ENCODE results near the gene NMNAT2.
A peak's percentile ranks its signal among the peaks of the same experiment; 100 is the strongest.

NMNAT2 gene

DNA sequence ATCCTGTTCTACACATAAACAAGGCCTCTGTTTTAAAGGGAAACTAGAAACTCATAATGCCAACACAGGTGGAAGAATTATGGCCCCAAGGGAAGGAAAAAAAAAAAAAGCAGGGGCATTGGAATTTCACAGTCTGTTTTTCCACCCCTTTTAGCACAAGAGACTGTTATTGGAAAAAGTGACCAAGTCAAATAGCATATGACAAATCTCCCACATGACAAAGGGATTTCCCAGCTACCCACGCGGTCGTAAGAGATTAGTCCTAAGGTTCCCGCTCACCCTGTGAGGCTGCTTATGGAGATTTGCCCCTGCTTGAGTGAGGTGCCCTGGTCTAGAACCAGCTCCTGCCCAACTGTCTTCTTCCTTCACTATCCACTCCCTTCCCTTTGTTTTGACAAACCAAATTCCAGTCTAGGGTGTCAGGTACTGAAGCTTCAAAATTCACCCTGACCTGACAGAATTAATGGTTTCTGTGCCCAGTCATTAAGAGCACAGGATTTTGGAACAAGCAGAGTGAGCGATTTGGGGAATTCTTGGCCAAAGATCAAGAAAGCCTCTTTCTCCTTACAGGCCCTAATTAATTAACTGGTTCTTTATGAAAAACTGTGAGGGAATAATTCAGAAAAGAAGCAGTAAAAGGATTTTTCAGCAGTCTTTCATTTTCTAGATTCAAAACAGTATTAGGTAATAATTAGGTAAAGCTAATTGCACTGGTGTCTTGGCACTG, 107.3 kb downstream of the NMNAT2 start:
- no peak for DNase-seq (ENCODE audit: low spot score)

- DNase-seq (ENCODE audit: low spot score), result no peak
Measured at GRCh38 chr1:183308719-183309118, 109.5 kb downstream of the NMNAT2 start.

GRCh38 chr1:183306317-183307042, 111.7 kb downstream of the NMNAT2 start:
- DNase-seq (ENCODE audit: low spot score), result no peak

GRCh38 chr1:183304440-183305107, 113.6 kb downstream of the NMNAT2 start:
- DNase-seq (ENCODE audit: low spot score), result no peak

- no peak for DNase-seq (ENCODE audit: low spot score)
Measured at GRCh38 chr1:183303901-183304300, 114.3 kb downstream of the NMNAT2 start.

DNA sequence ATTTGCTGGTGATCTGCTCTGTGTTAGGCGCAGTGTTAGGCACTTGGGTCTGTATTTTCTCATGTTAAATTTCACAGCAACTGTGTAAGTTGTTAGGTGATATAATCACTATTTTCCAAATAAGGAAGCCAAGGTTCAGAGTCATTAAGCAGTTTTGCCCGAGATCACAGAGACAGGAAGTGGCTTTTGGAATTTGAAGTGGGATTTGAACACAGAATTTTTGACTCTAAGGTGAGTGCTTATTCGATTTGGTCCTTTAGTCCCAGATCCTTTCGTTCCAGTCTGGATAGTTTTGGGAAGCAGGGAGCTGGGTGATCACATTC, 114.9 kb downstream of the NMNAT2 start:
- DNase-seq (ENCODE audit: low spot score), result no peak

- no peak for DNase-seq (ENCODE audit: low spot score)
Measured at GRCh38 chr1:183302452-183303322, 115.5 kb downstream of the NMNAT2 start.

DNA sequence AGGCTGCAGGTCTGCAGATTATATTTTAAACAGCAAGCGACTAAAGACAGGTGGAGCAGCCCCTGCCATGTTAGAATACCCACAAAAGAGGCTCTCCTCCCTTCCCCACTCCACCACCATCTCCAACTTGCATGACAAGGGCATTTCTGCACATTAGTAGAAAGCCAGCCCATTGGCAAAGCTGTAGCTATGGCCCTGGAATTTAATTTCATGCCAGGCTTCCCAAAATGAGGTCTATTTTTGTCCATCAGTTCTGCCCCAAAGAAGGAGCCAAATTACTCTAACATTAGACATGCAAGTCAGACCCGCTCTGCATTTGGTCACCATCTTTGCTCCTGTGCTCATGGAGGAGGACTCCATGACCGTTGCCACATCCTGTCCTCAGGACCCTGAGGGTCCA, 116.9 kb downstream of the NMNAT2 start:
- DNase-seq (ENCODE audit: low spot score), result no peak

- DNase-seq (ENCODE audit: low spot score), result no peak
Measured at GRCh38 chr1:183300828-183301227, 117.4 kb downstream of the NMNAT2 start.

- no peak for DNase-seq (ENCODE audit: low spot score)
Measured at GRCh38 chr1:183300395-183300794, 117.8 kb downstream of the NMNAT2 start.

- no peak for DNase-seq (ENCODE audit: low spot score)
Measured at GRCh38 chr1:183296782-183297181, 121.4 kb downstream of the NMNAT2 start.

DNA sequence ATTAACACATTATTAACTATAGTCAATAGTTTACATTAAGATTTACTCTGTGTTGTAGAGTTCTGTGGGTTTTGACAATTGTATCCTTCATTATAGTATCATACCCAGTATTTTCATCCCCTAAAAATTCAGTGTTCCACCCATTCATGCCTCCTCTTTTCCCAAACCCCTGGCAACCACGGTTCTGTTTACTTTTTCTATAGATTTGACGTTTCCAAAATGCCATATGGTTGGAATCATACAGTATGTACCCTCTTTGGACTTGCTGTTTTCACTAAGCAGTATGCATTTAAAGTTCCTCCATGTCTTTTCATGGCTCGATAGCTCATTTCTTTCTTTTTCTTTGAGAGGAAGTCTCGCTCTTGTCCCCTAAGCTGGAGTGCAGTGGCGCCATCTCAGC, 122.7 kb downstream of the NMNAT2 start:
- no peak for DNase-seq (ENCODE audit: low spot score)

GRCh38 chr1:183293876-183294275, 124.3 kb downstream of the NMNAT2 start:
- DNase-seq (ENCODE audit: low spot score), result no peak

DNA sequence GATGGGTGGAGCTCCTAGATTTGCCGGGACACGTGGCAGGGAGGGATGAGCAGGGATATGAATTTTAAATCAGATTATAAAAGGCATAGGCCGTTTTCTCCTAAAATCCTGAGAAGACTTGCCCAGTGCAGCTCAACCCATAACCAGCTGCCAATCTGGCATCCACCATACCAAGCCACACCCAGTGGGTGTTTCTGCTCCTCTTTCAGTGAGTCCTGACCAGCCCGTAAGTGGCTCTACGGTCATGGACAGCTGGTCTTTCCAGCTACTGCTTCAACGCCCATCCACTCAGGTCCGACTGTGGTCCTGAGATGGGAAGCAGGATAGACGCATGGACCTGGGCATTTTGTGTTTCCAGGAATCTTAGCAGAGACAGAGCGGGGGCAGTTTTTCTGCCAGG, 124.9 kb downstream of the NMNAT2 start:
- no peak for DNase-seq (ENCODE audit: low spot score)

GRCh38 chr1:183291802-183292514, 126.2 kb downstream of the NMNAT2 start:
- no peak for DNase-seq (ENCODE audit: low spot score)

DNA sequence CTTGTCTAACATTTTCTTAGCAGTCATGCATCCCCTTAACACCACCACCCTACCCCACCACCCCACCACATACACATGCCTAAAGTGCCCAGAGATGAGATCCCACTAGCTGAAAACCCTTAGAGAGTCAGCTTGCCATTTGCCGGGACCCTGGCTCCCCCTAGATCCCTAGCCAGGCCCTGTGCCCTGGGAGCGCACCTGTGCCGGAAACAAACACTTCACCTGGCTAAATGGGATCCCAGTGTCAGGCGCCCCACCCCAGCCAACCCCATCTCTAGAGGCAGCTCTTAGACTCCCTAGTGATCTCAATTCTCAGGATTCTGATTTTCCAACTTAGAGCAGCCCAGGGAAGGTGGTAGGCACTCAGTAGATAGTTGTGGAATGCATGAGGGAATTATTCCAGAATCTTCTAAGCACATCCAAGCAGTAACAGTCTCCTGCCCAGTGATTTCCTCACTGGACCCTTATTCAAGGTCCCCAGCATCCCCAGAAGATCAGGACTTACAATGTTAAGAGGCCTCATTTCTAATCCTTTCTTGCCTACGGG, 126.9 kb downstream of the NMNAT2 start:
- no peak for DNase-seq (ENCODE audit: low spot score)

DNA sequence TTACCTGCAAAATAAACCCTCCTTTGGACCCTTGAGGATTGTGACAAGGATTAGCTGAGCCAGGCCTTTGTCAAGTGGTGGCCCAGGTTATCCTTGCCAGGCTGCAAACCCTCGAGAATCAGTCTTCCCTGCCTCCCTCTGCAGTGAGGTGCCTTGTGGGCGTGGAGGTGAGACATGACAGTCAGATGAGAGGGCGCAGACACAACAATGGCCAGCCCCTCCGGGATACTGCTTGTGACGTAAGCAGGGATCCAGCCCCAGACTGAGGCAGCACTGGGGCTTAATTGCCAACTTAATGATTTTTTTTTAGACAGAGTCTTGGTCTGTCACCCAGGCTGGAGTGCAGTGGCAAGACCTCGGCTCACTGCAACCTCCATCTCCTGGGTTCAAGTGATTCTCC, 127.6 kb downstream of the NMNAT2 start:
- DNase-seq (ENCODE audit: low spot score), result no peak

- DNase-seq (ENCODE audit: low spot score), result no peak
Measured at GRCh38 chr1:183289051-183289496, 129.1 kb downstream of the NMNAT2 start.

DNA sequence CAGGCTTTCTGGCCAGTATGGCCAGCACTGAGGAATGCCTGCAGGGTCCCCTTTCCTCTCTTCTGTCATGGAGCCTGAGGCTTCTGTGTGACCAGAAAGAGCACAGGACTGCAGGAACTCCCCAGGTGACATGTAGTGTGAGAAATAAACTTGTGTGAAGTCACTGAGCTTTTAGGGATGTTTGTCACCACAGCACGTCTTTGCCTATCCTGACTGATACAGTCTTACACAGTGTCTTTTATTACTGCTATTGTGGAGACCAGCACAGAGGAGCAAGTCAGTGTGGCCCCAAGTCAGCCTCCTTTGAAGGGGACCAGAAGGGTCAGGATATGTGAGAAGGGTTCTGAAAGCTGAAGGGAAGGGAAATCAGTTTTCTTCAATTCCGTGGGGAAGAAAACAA, 129.6 kb downstream of the NMNAT2 start:
- DNase-seq (ENCODE audit: low spot score), result no peak

GRCh38 chr1:183287191-183287675, 130.9 kb downstream of the NMNAT2 start:
- DNase-seq (ENCODE audit: low spot score), result peak; percentile 71

DNA sequence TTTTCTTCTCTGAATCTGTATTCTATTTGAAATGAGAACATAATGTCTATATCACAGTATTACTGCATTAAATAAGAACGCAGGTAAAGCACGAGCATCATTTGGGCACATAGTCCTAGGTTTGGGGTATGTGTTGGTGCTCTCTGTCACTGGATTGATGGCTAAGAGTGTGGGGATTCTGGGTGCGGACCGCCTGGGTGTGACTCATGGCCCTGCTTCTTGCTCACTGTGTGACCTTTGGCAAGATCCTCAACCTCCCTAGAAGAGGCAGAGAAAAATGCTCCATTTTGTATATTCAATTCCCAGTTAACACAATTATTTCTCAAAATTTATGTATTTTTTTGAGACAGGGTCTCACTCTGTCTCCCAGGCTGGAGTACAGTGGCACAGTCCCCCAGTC, 132.4 kb downstream of the NMNAT2 start:
- DNase-seq (ENCODE audit: low spot score), result no peak

Measured in pons (tissue), 1 donor.